Measurements from ENCODE around the gene VPS9D1.

DNA sequence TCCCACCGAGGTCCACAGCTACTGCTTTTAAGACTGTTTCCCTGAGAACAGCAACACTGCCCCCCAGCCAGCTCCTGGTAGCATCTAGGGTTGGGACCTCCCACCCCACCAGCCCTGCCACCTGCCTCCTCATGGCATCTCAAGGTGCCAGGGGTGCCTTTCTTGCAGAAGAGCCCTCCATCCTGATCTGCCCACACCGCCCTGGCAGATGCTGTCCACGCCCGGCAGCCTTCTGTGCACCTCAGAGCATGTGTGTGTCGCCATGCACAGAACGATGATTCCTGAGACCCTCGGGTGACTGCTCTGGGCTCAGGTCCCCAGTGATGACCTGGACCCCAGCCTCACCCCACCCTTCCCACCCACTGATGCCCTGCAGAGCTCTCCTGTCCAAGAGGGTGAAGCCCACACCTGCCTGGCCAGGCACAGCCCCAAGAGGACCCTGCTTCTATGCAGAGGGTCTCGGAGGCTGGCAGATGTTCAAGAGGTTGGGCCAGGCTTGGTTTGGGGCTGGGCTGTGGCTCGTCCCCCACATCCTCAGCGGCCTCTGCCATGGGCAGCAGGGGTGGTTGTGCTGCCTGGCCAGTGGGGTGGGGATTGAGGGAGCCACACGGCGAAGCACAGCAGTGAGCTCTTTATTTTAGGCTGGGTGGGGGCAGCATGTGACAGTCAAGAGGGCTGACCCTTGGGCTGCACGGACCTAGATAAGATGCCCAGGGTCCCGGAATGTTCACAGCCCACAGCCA lies 14.0 kb downstream of the VPS9D1 start:
- no peak for TF ChIP-seq POLR2A (IDR thresholded peaks at IDR 0.05; ENCODE audit: low read length)
- no peak for TF ChIP-seq GATA1 (IDR thresholded peaks at IDR 0.05; ENCODE audit: low read depth, low read length)

Data from erythroblast (primary cell).